Activated effector memory CD4-positive, alpha-beta T cell treated with anti-CD3 and anti-CD28 coated beads, Interleukin-2, amount 50 U/mL, for 16 hours (primary cell): ENCODE results near the gene CYP24A1.
"Not testable (repeated sequence)": the region's sequence is repeated elsewhere in the genome, so short reads cannot be mapped to it uniquely, and the experiment has no call there.

Source experiments
- DNase-seq: peaks from one replicate; pipeline ENCODE4 v3.0.0-alpha.2; 2020

The CYP24A1 gene

GRCh38 chr20:54132612-54133433 is 41.0 kb downstream of the CYP24A1 start:
- DNase-seq, result no peak

DNA sequence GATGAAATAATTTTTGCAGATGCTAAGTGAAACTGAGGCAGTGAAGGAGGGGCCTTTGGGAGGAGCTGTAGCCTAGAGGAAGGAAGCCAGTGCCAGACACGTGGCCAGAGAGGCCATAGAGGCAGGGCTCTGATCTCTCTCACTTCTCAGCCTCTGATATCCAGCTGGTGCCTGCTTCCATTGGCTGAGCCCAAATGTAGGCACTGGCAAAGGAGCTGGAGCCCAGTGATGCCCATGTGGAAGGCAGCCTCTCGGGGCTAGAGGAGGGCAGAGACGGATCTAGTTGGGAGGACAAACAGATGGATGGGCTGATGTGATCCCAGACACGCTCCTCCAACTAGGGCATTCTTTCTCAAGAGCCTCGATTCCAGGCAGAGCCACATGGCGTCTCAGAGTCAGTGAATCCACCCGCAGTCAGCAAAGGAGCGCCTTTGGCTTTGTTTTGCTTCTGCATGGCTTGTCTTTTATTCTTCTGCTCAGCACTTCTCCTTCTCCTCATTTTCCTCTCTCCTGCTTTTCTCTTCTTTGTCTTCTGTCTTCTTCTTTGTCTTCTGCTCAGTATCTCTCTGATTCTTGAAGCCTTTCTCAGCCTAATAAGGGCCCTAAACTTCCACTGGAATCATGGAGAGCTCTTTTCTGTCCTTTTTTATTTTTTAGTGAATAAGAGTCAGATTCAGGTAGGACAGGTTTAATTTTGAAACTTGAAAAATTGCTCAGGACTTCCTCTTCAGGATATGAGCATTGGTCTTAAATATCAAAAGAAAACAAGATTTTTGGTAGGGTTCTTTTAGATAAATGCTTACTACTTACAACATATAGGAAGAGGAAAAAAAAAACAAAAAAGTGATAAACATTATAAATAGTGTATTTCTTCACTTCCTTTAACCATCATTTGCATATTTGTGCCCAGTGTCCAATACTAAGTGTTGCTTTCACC is 41.8 kb downstream of the CYP24A1 start:
- no peak for DNase-seq

DNA sequence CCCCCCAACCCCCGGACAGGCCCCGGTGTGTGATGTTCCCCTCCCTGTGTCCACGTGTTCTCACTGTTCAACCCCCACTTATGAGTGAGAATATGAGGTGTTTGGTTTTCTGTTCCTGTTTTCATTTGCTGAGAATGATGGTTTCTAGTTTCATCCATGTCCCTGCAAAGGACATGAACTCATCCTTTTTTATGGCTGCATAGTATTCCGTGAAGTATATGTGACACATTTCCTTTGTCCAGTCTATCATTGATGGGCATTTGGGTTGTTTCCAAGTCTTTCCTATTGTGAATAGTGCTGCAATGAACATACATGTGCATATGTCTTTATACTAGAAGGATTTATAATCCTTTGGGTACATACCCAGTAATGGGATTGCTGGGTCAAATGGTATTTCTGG is 42.7 kb downstream of the CYP24A1 start:
- not testable (repeated sequence) for DNase-seq

DNA sequence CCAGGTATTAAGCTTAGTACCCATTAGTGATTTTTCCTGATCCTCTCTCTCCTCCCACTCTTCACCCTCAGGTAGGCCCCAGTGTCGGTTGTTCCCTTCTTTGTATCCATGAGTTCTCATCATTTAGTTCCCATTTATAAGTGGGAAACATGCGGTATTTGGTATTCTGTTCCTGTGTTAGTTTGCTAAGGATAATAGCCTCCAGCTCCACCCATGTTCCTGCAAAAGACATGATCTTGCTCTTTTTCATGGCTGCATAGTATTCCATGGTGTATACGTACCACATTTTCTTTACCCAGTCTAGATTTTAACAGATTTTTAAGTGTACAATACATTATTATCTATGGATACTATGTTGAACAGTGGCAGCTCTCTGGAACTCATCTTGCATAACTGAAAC is 44.4 kb downstream of the CYP24A1 start:
- DNase-seq, result no peak

GRCh38 chr20:54127855-54128574 is 45.8 kb downstream of the CYP24A1 start:
- no peak for DNase-seq

GRCh38 chr20:54126806-54127655 is 46.8 kb downstream of the CYP24A1 start:
- DNase-seq, result no peak

DNA sequence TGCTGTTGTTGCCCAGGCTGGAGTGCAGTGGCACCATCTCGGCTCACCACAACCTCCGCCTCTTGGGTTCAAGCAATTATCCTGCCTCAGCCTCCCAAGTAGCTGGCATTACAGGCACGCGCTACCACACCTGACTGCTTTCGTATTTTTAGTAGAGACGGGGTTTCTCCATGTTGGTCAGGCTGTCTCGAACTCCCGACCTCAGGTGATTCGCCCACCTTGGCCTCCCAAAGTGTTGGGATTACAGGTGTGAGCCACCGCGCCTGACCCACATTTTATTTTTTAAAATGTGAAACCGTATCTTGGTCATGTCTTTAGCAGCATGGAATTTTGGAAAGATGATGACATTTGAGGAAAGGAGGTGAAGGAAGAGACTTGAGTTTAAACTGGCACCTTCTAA is 47.5 kb downstream of the CYP24A1 start:
- not testable (repeated sequence) for DNase-seq

GRCh38 chr20:54123587-54124180 is 50.1 kb downstream of the CYP24A1 start:
- DNase-seq, result no peak

DNA sequence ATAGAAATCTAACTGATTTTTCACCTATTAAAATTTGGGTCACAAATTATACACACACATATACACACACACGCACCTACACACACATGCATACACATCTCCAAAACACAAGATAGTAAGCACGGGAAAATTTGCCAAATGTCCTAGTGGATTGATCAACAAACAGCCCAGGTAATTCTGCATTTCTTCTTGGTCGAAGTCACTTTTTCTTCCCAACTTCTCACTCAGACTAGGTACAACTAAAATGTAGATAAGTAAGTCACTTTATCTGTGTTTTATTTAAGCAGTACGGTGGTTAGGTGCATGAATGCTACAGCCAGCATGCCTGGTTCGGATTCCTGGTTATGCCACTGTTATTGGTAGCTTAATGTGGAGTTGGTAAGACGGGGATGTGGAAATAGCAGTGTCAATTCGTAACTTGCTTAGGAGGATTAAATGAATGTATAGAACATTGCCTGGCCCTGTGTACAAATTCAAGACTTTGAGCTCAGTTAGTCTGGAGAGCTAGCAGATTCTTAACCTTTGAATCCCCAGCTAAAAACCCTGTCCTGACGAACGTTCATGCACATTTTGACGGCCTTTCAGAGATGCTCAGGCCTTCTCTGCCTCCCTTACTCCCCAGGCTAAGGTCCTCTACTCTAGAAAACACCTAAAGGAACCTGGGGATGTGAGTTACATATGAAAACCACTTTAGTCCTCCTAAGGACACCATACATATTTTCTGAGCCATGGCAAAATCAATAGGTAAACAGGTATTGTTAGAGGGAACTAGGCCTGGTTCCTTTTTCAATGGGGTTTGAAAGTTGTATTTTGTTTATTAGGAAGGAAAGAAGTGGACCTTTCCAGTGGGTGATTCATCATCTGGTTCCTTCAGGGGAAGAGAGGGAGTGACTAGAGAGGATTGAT is 50.9 kb downstream of the CYP24A1 start:
- no peak for DNase-seq

GRCh38 chr20:54122189-54122588 is 51.6 kb downstream of the CYP24A1 start:
- no peak for DNase-seq

DNA sequence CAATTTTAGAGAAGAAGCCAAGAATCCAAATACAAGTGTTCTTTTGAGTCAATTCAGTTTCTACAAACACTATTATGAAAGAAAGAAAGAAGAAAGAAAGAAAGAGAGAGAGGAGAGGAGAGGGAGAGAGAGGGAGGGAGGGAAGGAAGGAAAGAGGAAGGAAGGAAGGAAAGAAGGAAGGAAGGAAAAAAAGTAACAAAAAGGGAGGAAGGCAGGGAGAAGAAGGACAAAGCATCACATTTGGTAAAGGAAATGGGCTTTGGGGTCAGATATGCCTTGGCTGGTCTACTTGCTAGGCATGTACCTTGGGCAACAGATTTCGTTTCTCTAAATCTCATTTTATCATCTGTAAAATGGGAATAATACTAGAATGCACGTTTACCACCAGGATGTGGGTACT is 54.0 kb downstream of the CYP24A1 start:
- no peak for DNase-seq

DNA sequence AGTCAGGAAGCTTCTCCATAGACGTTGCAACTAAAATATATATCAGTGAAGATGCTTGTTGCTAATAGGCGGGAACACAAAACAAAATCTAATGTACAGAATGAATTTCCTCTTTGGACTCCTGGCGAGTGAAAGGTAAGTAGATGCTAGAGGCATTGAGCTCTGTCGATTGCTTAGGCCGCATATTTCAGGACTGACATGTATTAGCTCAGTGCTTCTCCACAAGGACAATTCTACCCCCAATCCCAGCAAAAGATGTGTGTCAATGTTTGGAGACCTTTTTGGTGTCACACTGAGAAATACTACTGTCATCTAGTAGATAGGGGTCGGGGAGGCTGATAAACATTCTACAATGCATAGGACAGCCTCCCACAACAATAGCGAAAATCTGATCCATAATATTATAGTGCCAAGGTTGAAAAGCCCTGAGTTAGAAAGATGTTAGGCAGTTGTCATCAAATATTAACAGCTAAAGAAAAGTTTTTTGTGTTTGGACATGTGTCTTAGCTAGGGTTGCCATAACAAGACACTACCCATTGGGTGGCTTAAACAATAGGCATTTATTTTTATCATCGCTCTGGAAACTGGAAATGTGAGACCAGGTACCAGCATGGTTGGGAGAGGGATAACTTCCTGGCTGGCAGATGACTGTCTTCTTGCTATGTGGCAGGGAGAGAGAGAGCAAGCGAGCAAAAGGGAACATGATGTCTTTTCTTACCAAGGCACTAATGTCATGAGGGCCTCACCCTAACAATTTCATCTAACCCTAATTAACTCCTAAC is 55.4 kb downstream of the CYP24A1 start:
- no peak for DNase-seq

- DNase-seq, result no peak
Measured at GRCh38 chr20:54116550-54117235, 57.1 kb downstream of the CYP24A1 start.

- no peak for DNase-seq
Measured at GRCh38 chr20:54115172-54115854, 58.5 kb downstream of the CYP24A1 start.

GRCh38 chr20:54114109-54114508 is 59.7 kb downstream of the CYP24A1 start:
- DNase-seq, result no peak

GRCh38 chr20:54113566-54113965 is 60.2 kb downstream of the CYP24A1 start:
- no peak for DNase-seq

GRCh38 chr20:54112221-54112884 is 61.4 kb downstream of the CYP24A1 start:
- no peak for DNase-seq

DNA sequence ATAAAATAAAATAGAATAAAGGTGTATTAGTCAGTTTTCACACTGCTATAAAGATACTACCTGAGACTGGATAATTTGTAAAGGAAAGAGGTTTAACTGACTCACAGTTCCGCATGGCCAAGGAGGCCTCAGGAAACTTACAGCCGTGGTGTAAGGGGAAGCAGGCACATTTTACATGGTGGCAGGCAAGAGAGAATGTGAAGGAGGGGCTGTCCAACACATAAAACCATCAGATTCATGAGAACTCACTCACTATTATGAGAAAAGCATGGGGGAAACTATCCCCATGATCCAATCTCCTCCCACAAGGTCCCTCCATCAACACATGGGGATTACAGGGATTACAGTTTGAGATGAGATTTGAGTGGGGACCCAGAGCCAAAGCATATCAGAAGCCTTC is 62.3 kb downstream of the CYP24A1 start:
- DNase-seq, result no peak
